Non-pigmented ciliary epithelial cell (primary cell): ENCODE results near the gene GCKR.

Experiments used
- DNase-seq: peaks from one replicate; pipeline ENCODE4 v3.0.0-alpha.2; 2010; ENCODE audit warnings: low read depth

Gene GCKR, protein sequence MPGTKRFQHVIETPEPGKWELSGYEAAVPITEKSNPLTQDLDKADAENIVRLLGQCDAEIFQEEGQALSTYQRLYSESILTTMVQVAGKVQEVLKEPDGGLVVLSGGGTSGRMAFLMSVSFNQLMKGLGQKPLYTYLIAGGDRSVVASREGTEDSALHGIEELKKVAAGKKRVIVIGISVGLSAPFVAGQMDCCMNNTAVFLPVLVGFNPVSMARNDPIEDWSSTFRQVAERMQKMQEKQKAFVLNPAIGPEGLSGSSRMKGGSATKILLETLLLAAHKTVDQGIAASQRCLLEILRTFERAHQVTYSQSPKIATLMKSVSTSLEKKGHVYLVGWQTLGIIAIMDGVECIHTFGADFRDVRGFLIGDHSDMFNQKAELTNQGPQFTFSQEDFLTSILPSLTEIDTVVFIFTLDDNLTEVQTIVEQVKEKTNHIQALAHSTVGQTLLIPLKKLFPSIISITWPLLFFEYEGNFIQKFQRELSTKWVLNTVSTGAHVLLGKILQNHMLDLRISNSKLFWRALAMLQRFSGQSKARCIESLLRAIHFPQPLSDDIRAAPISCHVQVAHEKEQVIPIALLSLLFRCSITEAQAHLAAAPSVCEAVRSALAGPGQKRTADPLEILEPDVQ

DNA sequence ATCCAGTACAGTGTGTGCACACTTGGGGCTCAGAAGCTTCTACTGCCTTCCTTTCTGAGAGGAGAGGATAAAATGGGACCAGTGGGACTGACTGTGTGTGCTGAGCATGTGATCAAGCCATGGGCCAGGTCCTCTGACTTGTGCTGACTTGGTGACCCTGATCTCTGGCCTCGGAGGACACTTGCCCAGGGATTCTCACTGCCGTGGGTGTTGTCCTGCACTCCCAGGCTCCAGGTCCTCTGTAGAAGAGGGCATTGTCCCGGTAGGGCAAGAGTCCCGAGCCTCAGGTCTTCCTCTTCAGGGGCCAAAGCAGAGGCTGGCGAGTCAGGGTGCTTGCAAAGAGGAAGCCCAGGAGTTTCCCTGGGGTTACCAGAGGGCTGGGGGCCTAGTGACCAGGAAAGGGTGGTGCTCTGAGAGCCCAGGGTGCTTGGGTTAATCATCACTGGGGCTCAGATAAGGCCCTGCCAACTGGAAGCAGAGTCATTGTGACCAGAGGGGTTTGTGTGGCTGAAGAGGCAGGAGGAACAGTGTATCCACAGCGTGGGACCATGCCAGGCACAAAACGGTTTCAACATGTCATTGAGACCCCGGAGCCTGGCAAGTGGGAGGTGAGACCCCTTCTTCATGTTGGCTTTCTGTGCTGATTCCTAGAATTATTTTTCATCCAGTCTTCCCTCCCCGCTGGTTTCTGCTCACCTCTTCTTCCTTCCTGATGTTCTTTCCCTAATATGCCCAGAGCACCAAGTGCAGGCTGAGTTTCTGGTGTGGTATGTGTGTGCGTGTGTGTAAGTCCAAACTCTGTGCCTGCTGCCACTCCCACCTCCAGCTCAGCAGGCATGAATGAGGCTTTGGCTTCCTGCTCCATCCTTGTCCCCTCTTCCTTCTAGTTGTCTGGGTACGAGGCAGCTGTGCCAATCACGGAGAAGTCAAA is at the start of gene GCKR:
TSS of gene GCKR (plus strand) at position 483 of the 931 bp plus-strand sequence. CDS start at position 549, 66 bp downstream.
- DNase-seq = no peak

DNA sequence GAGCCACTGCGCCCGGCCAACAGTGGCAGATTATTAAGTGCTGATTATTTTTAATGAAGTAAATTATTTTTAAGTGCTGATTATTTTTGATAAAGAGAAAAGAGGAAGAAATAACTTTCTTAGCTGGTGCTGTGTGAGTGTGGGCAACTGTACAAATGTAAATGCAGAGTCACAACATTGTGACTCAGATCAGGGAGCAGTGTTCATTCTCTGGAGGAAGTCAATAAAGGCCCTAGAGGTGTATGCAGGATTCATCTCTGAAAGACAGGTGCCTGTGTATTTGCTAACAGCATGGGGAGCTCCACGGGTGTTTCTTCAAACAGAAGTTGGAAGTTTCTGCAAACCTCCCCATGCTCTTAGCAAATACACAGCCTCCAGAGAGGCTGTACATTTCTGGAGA is 48.3 kb upstream of the GCKR start:
- no peak for DNase-seq

DNA sequence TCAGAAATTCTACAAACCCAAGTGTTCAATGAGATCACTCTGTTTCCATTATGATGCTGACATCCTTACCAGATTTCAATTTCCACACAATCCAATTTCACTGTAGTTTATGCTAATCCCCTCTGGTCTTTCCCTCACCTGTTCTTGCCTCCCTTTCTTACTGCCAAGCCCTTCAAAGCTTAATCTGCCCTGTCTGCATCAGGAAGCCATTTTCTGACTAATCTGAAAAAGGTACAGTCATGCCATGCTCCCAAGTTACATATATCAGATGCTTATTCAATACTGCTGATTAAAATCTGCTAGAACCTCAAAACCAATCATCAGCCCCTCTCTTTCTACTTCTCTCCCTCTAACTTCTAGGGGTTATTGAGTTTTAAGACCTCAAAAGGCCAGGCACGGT is 45.5 kb upstream of the GCKR start:
- no peak for DNase-seq

DNA sequence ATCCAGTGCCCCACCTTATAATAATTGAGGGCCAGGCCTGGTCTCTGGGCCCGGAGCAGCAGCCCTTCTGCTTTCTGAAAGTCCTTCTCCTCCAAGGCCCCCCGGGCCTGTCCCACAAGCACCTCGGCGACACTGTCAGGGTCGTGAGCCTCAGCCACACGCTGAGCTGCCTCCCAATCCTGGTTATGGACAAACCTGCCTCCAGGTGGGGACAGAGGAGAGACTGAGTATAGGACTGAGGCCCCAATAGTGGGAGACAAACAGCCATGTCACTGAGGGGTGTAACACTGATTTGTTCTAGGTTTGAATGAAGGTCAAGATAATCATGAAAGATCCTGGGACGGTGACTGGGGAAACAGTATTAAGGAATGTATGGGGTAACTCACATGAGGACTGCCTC is 42.7 kb upstream of the GCKR start:
- DNase-seq = no peak

DNA sequence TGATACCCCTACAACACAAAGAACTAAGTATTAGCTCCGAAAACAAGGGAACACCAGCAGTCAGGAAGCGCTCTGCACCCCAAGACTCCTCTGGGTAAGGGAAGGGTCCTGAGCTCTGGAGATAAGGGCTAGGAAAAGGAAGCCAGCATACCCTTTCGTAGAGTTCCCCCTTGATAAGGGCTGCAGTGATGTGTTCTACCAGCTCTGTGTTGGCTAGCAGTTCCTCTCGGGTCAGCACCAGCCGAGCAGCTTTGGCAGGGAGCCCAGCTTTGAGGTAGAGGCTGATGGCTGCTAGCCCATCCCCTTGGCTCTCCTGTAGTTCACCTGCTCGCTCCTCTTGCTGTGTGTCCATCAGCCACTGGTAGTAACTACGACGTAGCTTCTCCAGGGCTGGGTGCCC is 35.5 kb upstream of the GCKR start:
- DNase-seq = no peak

DNA sequence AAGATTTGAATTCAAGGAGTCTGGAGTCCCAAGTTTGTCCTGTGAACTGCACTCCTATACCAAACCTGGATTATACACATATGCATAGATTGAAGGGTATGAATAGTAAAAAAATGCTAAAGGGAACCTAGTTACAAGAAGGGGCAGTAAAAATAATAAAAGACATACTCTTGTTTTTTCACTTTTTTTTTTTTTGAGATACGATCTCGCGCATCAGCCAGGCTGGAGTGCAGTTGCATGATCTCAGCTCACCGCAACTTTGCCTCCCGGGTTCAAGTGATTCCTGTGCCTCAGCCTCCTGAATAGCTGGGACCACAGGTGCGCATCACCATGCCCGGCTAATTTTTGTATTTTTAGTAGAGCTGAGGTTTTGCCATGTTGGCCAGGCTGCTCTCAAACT is 32.2 kb upstream of the GCKR start:
- DNase-seq = no peak

DNA sequence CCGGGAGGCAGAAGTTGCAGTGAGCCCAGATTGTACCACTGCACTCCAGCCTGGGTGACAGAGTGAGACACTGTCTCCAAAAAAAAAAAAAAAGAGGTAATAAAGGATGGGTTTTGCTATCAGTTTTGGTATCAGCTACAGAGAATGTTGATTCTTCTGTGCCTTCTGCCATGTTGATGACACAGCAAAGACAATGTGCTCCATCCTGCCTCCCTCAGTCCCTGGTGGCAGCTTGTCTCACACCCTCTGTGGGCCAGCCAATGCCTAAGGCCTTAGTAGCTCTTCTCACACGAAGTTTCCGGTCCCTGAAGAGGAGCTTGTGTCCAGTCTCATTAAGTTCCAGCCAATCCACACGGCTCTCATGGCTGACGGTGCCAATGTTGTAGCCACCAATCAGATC is 24.7 kb upstream of the GCKR start:
- DNase-seq = no peak

DNA sequence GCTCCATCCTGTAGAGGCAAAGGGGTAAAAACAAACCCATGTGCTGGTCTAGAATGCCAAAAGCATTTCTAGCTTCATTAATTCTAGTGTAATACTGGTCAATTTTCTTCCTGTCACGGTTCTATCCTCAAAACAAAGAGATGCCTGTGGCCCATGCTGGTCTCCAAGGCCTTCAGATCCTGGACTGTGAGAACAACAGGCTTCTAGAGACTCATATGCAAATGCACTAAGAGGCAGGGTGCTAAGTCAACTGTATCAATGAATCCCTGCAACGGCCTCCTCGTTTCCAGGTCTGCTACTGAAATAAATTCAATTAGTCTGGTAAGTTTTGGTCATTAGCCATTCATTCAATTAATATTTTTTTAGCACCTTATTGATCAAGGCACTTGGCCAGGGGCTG is 11.1 kb upstream of the GCKR start:
- DNase-seq = no peak

DNA sequence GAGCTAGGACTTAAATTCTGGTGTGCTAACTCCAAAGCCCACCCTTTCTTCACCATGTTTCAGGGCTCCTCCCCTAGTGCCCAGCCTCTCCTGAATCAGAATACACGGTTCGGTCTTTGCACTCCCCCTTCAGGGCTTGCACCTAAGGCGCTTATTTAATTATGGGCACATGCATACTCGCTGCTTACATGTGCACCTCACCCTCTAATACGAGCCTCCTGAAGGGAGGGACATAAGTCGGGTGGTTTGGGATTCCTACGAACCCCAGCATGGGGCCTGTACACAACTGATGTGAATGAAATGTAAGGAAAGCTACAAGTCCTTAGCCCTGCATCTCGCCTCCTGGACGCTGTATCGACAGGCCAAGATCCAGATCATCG is 7.5 kb upstream of the GCKR start:
- DNase-seq = no peak

DNA sequence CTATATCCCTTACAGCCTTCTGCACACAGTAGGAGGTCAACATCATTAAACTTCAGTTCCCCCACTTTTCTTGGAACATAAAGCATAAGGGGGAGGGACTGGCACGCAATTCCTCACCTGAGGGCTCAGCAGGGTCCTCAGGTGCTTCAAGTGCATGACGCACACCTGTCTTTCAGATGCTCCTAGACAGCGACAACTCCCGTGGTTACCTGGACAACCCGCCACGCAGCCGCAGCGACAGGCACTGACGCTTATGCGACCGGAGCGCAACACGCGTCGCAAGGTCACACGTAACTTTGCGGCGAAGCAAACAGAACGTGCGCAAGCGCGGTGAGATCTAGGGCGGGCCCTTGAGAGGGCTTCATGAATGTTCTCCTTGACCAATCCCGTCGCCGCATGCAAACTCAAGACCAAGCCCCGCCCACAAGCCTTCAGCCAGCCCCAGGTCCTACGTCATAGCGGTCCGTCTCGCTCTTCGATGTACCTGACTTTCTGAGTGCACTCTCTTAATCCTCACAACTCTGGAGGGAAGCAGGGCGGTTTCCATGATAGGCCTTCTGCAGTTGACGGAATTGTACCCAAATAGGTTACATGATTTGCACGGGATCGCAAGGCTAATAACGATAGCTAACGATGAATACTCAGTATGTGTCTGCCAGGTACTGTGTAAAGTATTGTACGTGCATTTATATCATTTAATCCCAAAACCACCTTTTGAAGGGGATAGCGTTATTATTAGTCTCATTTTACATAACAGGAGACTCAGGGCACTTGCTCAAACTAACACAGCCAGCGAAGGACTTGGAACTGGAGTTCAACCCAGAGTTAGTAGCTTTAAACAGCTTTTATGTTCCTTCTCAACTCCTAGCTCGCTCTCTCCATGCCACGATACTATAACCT is 6.9 kb upstream of the GCKR start, which contains the start of gene IFT172:
TSS of gene IFT172 (minus strand) at position 246 of the 900 bp plus-strand sequence. CDS start at position 156, 90 bp downstream.
- peak; percentile 96 for DNase-seq

DNA sequence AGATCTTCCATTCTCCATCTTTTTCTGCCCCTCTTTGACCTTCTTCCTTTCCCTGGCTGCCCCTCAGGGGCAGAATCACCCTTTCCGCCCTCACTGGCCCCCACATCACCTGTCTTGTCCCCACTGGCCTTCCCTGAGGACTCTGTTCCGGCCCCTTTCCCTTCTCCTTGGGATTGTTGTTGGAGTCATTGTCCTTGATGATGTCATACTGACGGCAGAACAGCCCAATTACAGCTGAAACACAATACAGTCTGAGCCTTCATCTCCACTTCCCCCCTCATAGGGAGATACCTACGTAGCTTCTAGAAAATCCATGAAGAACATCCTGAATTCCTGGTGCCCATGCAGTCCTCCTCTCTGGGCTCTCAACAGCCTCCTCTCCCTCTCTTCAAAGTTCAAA is 4.1 kb upstream of the GCKR start:
- DNase-seq = no peak

DNA sequence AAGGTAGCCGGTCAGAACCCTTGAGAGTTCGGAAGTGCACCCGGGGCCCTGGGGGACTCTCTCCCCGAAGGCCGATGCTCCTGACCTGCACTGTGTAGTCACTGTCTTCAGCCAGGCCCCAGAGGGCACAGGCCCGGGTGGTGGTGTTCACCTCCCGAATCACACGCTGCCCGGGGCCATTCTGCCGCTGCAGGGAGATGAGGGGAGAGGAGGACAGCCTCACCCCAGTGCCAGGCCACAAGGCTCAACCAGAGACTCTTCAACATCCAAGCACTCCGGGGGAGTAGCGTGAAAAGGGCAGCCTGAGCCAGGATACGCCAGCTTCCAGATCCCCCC is 2.7 kb upstream of the GCKR start:
- DNase-seq = no peak

DNA sequence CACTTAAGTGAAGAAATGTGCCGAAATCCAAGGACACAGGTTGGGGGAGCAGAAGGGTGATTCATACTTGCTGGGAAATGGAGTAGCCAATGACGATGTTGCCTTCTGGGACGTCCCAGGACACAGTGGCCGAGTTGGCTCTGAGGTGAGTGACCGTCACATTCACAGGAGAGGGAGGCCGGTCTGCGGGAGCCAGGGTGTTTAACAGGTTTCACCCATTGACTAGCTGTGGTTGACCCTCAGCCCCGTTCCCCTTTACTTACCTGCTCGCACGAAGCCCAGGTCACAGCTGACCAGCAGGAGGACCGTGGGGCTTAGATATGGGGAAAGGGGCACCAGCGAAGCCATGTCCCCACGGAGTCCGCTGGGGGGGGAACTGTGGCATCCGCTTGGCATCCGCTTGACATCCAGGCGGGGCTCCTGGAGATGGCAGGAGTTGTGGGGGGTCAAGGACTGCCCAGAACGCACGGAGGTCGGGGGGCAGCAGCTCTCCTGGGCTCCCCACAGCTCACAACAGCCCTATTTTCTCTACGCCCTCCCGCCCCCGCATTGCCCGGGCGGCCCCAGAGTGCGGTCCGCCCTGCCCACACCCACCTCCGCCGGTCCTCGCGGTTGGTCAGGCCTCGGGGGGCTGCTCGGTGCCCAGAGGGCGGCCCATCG is 2.2 kb upstream of the GCKR start:
- peak; percentile 13 for DNase-seq

DNA sequence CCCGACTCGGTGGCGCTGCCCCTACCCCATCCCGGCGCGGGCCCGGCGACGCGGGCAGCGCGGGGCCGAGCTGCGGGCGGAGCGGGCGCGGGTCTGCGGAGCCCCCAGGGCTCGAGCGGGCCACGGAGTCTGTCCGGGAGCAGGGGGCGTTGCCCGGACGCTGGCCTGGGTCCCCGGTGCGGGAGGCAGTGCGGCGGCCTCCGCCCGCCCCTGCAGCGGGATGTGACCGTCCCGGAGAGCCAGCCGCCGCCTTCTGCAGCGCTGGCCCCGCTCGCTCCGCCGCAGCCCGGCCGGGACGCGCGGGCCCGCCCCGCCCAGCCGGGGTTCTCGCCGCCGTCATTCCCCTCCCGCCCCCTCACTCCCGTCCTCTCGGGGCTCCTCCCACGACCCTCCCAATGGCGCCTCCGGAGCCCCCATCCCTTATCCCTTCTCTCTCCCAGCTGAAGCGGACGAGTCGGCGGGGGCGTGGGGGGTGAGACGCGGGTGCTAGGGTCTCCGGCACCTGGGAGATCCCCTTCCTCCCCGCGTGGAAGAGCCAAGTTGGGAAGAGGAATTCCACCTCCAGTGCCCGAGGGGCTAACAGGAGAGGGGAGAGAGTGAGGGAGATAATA is 1.6 kb upstream of the GCKR start, which contains the start of gene FNDC4:
TSS of gene FNDC4 (minus strand) at position 257 of the 611 bp plus-strand sequence. CDS start 521 bp downstream, outside the sequence.
- no peak for DNase-seq

DNA sequence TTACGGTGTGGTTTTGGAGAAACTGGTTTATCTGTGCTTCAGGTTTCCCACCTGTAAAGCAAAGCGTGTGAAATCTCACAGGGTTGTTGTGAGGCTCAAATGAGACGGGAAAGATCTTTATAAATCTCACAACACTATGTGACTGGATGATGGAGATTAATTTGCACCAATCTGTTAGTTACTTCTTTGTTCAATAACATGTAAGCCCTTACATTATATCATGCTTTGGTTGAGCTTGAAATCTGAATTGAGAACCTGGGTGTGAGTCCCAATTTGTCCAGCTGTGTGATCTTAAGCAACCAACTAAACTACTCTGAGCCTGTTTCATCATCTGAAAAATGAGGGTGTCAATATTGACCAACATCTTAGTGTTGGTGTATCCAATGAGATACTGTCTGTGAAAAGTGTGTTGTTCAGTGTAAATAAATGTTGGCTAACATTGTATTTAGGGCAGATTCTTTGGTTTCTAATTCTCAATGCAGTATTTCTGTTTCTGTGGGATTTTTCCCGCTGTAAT is 741 bp upstream of the GCKR start:
- DNase-seq = no peak

DNA sequence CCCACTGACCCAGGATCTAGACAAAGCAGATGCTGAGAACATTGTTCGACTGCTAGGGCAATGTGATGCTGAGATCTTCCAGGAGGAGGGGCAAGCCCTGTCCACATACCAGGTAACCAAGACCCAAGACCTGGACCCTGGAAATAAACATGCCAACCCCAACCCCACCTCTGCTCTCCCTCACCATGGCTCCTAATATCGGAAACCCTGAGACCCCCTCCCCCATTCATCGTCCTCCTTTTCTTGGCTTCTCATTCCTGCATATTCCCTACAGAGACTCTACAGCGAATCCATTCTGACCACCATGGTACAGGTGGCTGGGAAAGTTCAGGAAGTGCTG is 619 bp downstream of the GCKR start:
- no peak for DNase-seq

DNA sequence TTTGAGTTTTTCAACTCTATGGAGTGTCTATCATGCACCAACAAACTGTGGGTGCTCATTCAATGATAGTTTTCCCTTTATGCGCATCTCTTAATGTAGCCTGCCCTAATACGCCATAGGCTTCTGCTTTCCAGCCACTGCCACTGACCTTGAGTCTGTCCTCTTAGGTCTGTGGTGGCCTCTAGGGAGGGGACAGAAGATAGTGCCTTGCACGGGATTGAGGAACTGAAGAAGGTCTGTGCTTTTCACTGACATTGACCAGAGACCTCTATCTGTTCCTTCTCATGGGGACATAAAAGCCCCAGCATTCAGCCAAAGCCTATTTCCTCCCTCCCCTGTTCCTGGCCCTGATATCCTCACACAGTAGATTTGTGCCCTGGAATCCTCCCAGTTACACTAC is 2.3 kb downstream of the GCKR start:
- DNase-seq = no peak

DNA sequence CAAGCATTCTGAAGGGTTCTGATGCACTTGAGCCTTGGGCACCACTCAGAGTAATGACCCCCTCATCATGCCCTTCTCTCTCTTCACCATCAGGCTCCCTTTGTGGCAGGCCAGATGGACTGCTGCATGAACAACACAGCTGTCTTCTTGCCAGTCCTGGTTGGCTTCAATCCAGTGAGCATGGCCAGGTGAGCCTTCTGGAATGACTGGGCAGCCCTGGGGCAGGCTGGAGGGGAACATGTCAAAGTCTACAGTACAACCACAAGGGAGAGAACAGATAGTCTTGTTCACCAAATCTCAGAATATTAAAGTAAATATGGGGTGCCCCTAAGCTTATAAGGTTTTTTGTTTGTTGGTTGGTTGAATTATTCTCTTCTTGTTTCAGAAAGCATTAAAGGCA is 4.4 kb downstream of the GCKR start:
- DNase-seq = no peak

DNA sequence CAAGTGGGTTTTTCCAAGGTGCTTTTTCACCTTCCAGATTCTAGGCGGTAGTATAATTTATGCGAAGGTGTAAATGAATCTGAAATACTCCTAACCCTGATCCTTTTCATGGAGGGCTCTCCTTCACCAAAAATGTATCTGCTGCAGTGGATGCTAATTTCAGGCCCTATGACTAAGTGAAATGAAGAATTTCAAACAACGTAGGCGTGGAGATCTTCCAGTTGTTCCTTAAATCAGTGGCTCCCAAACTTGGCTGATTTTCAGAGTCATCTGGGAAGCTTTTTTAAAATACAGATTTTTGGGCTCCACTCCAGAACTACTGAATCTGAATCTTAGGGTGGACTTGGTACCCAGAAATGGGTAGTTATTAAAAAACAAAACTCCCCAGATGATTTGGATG is 5.5 kb downstream of the GCKR start:
- no peak for DNase-seq

DNA sequence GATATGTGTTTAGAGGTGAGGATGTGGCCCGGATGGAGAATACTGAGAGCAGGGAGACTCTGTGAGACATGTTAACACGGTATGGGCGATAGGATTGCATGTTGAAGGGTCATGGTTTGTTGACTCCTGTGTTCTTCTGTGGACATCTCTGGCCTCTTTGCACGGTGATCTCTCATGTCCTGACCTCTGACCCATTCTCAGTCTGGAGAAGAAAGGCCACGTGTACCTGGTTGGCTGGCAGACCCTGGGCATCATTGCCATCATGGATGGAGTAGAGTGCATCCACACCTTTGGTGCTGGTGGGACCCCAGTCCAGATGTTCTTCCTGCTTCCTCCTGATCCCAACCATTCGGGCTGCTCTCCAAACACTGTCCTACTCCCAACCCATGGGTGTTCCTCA is 9.9 kb downstream of the GCKR start:
- DNase-seq = no peak

DNA sequence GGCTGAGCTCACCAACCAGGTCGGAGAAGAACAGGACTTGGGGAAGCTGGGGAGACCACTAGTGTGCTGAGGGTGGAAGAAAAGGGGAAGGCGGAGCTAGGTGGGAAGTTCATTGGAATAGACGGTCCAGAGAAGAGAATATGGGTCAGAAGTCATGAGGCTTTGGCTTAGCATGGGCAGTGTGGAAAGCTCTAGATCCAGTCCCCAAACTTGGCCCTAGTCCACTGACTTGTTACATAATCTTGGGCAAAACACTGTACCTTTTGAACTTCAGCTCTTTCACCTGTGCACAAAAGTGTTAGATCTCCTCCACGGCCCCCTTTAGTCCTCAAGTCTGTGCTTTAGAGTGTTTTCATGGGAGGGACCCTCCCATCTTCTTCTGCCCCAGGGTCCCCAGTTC is 10.7 kb downstream of the GCKR start:
- no peak for DNase-seq
